ENCODE data around the gene KCNIP1.

DNA sequence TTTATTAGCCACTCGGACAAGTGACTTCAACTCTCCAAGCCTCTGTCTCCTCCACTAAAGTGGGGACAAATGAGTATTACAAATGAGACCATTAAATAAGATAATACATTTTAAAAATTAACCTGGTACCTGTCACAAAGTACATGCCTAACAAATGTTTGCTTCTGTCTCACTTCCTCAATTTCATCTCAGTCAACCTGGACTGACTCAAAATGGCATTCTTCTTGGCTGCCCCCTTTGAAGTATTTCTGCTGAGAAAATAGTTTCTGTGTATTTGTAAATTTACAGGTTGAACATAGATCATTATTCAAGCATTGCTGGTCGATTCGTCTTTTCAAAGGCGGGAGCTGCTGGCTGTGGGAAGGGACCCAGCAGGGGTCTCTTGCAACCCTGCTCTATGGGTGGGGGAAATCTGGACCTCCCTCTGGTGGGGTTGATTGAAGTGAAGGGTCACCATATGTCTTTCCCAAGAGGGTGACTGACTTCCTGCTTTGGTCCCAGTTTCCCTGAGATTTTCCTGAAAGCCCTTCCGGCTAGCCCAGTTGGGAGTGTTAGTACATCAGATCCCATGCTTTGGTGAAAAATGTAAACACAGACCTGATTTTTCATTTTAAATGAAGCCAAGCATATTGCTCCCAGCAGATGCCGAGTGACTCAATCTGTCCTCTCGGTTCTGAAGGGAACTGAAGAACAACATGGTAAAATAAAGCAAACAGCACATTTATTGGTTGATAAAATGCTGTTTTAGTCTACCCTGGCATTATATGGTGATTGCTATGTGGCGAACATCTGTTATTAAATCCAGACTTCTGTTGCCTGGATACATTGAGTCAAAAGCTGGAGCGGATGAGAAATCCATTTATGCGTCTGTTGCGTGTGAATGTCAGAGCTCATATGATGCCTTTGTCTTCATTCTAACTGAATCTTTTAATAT, 73.0 kb downstream of the KCNIP1 start:
- TF ChIP-seq, protein P1, sequence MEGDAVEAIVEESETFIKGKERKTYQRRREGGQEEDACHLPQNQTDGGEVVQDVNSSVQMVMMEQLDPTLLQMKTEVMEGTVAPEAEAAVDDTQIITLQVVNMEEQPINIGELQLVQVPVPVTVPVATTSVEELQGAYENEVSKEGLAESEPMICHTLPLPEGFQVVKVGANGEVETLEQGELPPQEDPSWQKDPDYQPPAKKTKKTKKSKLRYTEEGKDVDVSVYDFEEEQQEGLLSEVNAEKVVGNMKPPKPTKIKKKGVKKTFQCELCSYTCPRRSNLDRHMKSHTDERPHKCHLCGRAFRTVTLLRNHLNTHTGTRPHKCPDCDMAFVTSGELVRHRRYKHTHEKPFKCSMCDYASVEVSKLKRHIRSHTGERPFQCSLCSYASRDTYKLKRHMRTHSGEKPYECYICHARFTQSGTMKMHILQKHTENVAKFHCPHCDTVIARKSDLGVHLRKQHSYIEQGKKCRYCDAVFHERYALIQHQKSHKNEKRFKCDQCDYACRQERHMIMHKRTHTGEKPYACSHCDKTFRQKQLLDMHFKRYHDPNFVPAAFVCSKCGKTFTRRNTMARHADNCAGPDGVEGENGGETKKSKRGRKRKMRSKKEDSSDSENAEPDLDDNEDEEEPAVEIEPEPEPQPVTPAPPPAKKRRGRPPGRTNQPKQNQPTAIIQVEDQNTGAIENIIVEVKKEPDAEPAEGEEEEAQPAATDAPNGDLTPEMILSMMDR (IDR thresholded peaks at IDR 0.05), result no peak
- TF ChIP-seq POLR2A (IDR thresholded peaks at IDR 0.05), result no peak

Measured in body of pancreas (tissue), 4 donors.